ENCODE measurements around the gene KLKB1. TPM values are rescaled to one million over a fixed set of nuclear protein-coding genes. Genes with fewer than 3 reads are reported as not detected.

Gene KLKB1
- total RNA-seq, 1 donor from 2014 or later: not detected

DNA sequence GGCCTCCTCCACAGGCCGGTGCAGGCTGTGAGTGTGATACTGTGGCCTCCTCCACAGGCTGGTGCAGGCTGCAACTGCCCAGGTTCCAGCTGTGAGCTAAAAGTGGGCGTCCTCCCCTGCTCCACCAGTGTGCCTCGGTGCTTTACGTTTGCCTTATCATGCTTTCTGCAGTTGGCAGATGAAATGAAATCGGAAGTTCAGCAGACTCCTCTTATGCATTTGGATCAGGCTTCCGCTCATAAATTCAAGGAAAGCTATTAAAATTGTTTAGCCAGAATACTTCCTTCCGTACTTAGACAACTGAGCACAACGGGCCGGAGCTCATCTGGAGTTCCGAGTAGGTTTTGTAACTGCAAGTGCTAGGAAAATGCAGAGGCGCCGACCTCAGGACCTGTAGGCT is 23.9 kb upstream of the KLKB1 start:
- H3K27me3 Mint-ChIP-seq (ENCODE audit: insufficient read depth): no peaks in the 10 kb centered on the region
- H3K4me1 Mint-ChIP-seq (ENCODE audit: low read depth): peaks cover 6% of the 10 kb centered on the region
- H3K4me3 Mint-ChIP-seq: no peak overlapping the region
- H3K27ac Mint-ChIP-seq: no peak overlapping the region
- intact Hi-C loops (cut with micrococcal nuclease): no loop called here
- no peak for DNase-seq (ENCODE audit: low spot score)
- H3K36me3 Mint-ChIP-seq (ENCODE audit: low read depth): no peaks in the 10 kb centered on the region
- peaks cover 3% of the 10 kb centered on the region for H3K9me3 Mint-ChIP-seq

DNA sequence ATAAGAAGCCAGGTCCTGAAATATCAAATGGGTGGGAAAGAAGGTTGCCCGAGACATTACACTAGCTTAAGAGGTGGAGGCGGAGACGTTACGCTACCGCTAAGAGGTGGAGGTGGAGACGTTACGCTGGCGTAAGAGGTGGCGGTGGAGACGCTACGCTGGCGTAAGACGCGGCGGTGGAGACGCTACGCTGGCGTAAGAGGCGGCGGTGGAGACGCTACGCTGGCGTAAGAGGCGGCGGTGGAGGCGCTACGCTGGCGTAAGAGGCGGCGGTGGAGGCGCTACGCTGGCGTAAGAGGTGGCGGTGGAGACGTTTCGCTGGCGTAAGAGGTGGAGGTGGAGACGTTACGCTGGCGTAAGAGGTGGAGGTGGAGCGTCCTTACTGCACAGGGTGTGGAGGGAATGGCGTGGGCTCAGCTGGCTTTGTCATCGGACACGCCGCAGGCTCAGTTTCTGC is 23.2 kb upstream of the KLKB1 start:
- intact Hi-C loops (cut with micrococcal nuclease): no loop called here
- H3K4me1 Mint-ChIP-seq (ENCODE audit: low read depth): peaks cover 6% of the 10 kb centered on the region
- H3K4me3 Mint-ChIP-seq: no peak overlapping the region
- peaks cover 9% of the 10 kb centered on the region for H3K9me3 Mint-ChIP-seq
- DNase-seq (ENCODE audit: low spot score): no peak
- peaks cover 4% of the 10 kb centered on the region for H3K36me3 Mint-ChIP-seq (ENCODE audit: low read depth)
- no peak overlapping the region for H3K27ac Mint-ChIP-seq
- no peaks in the 10 kb centered on the region for H3K27me3 Mint-ChIP-seq (ENCODE audit: insufficient read depth)

DNA sequence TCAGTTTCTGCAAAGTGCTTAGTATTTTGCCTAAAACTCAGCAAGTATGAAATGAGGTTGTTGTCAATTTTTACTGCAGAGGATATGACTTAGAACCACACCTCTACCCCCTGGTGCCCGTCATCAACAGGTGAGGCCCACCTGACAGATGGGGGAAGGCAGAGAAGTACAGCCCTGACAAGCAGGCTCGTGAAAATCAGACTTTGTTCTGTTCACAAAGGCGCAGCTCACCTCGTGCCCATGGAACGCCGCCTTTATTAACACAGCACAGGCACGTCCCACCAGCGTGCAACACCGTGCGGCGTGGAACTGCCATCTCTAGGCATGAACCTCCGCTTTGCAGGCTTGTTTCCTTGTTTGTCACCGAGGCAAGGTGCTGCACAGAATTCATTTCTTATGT is 22.6 kb upstream of the KLKB1 start:
- H3K9me3 Mint-ChIP-seq: peaks cover 9% of the 10 kb centered on the region
- no peaks in the 10 kb centered on the region for H3K27me3 Mint-ChIP-seq (ENCODE audit: insufficient read depth)
- no peak overlapping the region for H3K4me3 Mint-ChIP-seq
- intact Hi-C loops (cut with micrococcal nuclease): no loop called here
- peaks cover 4% of the 10 kb centered on the region for H3K36me3 Mint-ChIP-seq (ENCODE audit: low read depth)
- no peak overlapping the region for H3K27ac Mint-ChIP-seq
- peaks cover 6% of the 10 kb centered on the region for H3K4me1 Mint-ChIP-seq (ENCODE audit: low read depth)
- no peak for DNase-seq (ENCODE audit: low spot score)

DNA sequence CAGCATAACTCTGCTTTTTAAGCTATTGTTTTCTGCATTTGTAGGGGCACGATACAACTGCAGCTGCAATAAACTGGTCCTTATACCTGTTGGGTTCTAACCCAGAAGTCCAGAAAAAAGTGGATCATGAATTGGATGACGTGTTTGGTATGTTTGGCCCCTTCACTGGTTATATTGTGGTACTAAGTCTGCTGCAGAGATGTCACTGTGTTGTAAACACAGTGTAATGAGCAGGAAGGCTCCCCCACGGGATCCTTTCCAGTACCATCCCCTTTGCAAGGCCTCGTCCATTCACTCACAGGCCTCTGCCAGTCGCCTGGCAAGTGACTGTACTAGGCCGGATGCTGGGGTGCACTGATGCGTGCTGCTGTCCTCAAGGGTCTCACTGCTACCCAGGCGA is 22.2 kb upstream of the KLKB1 start:
- Mint-ChIP-seq H3K4me1 (ENCODE audit: low read depth) (peaks cover 6% of the 10 kb centered on the region), H3K27ac (no peak overlapping the region), H3K27me3 (ENCODE audit: insufficient read depth) (no peaks in the 10 kb centered on the region), H3K4me3 (no peak overlapping the region), H3K9me3 (peaks cover 9% of the 10 kb centered on the region), H3K36me3 (ENCODE audit: low read depth) (peaks cover 6% of the 10 kb centered on the region)
- DNase-seq (ENCODE audit: low spot score): no peak
- intact Hi-C loops (cut with micrococcal nuclease): no loop called here

DNA sequence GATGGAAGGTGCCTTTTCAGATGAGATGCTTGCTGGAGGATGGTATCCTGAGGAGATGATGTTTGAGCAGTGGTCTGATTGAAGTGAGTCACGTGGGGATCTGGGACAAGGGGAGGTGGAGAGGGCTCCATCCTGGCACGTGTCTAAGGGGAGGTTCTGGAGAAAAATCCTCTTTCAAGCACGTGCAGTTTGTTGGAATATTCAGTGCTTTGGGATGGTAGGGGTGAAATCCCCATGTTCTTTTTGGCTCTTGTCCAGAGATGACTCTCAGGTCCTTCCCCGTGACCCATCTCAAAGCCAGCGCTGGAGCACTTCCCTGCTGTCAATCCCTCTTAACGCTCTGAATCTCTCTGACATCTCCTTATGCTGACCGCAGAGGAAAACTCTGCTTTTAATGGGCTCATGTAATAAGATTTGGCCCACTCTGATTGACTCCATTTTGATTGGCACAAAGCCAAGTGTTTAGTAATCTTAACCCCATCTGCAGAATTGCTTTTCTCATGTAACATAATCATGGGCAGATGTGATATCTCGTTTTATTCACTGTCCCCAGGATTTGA is 10.8 kb upstream of the KLKB1 start:
- no peak for DNase-seq (ENCODE audit: low spot score)
- no peaks in the 10 kb centered on the region for H3K36me3 Mint-ChIP-seq (ENCODE audit: low read depth)
- intact Hi-C loops (cut with micrococcal nuclease): no loop called here
- H3K4me3 Mint-ChIP-seq: no peak overlapping the region
- H3K9me3 Mint-ChIP-seq: no peaks in the 10 kb centered on the region
- H3K27ac Mint-ChIP-seq: no peak overlapping the region
- H3K27me3 Mint-ChIP-seq (ENCODE audit: insufficient read depth): no peaks in the 10 kb centered on the region
- no peaks in the 10 kb centered on the region for H3K4me1 Mint-ChIP-seq (ENCODE audit: low read depth)

DNA sequence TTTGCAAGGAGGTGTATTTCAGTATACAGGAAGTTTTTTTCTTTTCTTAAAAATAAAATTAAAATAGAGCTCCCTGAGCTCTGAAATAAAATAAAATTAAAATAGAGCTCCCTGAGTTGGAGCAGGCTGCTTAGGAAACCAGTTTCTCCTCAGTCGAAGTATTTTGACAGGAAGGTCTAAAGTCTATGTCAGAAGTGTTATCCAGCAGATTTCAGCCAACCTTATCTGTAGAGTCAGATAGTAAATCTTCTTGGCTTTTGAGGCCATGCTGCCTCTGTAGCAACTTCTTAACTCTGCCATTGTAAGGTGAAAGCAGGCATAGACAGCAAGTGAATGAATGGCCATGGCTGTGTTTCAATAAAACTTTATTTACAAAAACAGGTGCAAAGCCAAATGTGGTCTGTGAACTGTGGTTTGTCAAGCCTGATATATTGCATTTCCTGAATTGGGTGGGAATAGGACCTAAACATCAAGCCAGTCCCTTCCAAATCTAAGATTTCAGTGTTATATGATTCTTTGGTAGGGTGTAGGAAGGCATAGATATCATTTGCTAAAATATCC is 9.5 kb upstream of the KLKB1 start:
- no peaks in the 10 kb centered on the region for H3K4me1 Mint-ChIP-seq (ENCODE audit: low read depth)
- no peak overlapping the region for H3K4me3 Mint-ChIP-seq
- intact Hi-C loops (cut with micrococcal nuclease): no loop called here
- H3K27me3 Mint-ChIP-seq (ENCODE audit: insufficient read depth): no peaks in the 10 kb centered on the region
- H3K36me3 Mint-ChIP-seq (ENCODE audit: low read depth): no peaks in the 10 kb centered on the region
- no peak overlapping the region for H3K27ac Mint-ChIP-seq
- DNase-seq (ENCODE audit: low spot score): no peak
- H3K9me3 Mint-ChIP-seq: no peaks in the 10 kb centered on the region

DNA sequence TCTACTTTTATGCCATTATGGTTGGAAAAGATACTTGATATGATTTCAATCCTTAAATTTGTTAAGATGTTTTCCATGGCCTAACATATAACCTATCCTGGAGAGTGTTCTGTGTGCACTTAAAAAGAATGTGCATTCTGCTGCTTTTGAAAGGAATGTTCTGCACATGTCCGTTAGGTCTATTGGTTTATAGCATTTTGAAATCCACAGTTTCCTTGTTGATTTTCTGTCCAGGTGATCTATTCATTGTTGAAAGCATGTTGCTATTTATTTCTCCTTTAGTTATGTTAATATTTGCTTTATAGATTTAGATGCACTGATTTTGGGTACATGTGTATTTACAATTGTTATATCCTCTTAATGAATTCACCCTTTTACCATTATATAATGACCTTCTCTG is 5.7 kb upstream of the KLKB1 start:
- H3K36me3 Mint-ChIP-seq (ENCODE audit: low read depth): no peaks in the 10 kb centered on the region
- no peaks in the 10 kb centered on the region for H3K27me3 Mint-ChIP-seq (ENCODE audit: insufficient read depth)
- no peak overlapping the region for H3K27ac Mint-ChIP-seq
- H3K4me3 Mint-ChIP-seq: no peak overlapping the region
- intact Hi-C loops (cut with micrococcal nuclease): no loop called here
- no peaks in the 10 kb centered on the region for H3K4me1 Mint-ChIP-seq (ENCODE audit: low read depth)
- DNase-seq (ENCODE audit: low spot score): no peak
- H3K9me3 Mint-ChIP-seq: peaks cover 12% of the 10 kb centered on the region

DNA sequence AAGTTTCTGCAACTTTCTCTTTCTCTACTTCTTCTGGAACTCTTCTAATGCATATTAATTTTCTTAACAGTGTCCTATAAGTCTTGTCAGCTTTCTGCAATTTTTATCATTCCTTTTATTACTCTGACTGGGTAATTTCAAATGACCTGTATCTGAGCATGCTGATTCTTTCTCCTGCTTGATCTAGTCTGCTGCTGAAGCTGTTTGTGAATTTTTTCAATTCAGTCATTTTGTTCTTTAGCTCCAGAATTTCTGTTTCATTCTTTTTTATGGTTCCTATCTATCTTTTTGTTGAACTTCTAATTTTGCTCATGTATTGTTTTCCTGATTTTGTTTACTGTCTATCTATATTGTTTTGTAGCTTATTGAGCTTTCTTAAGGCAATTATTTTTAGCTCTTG is 1.5 kb upstream of the KLKB1 start:
- H3K4me1 Mint-ChIP-seq (ENCODE audit: low read depth): no peaks in the 10 kb centered on the region
- no peak overlapping the region for H3K27ac Mint-ChIP-seq
- DNase-seq (ENCODE audit: low spot score): no peak

DNA sequence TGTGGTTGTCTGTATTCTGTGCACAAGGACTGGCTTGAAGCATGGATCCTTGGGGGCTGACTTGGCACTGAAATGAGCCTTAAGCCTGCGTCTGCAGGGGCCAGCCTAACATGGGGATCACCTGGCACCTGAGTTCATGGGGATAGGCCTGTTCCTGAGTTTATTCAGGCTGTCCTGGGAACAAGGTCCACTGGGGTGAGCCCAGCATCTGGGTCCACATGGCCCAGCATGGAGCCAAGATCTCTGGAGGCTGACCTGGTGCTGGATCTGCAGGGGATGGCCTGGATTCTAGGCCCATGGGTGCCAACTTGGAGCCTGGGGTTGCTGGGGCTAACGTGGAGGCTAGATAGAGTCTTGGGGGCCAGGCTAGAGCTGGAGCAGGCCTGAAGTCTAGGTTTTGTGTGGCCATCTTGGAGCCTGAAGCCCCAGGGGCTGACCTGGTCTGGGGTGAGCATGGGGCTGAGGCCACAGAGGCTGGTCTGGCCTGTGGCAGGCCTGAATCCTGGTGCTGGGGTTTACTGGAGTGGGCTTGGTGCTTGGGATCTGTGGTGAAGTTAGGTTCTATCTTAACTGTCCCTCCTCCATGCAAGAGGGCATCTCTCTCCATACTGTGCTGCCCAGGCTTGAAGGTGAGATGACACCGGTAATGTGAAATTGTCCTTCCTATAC is 652 bp upstream of the KLKB1 start:
- Mint-ChIP-seq H3K4me1 (ENCODE audit: low read depth) (no peaks in the 10 kb centered on the region), H3K36me3 (ENCODE audit: low read depth) (peaks cover 3% of the 10 kb centered on the region), H3K27me3 (ENCODE audit: insufficient read depth) (peaks cover 2% of the 10 kb centered on the region), H3K4me3 (no peak overlapping the region), H3K9me3 (peaks cover 16% of the 10 kb centered on the region), H3K27ac (no peak overlapping the region)
- intact Hi-C loops (cut with micrococcal nuclease): no loop called here
- no peak for DNase-seq (ENCODE audit: low spot score)

More for the DNA sequence above, 1.5 kb upstream of the KLKB1 start:
- Mint-ChIP-seq H3K9me3 (peaks cover 16% of the 10 kb centered on the region), H3K27me3 (ENCODE audit: insufficient read depth) (peaks cover 2% of the 10 kb centered on the region), H3K4me3 (no peak overlapping the region), H3K36me3 (ENCODE audit: low read depth) (peaks cover 3% of the 10 kb centered on the region)
- intact Hi-C loops (cut with micrococcal nuclease): no loop called here

DNA sequence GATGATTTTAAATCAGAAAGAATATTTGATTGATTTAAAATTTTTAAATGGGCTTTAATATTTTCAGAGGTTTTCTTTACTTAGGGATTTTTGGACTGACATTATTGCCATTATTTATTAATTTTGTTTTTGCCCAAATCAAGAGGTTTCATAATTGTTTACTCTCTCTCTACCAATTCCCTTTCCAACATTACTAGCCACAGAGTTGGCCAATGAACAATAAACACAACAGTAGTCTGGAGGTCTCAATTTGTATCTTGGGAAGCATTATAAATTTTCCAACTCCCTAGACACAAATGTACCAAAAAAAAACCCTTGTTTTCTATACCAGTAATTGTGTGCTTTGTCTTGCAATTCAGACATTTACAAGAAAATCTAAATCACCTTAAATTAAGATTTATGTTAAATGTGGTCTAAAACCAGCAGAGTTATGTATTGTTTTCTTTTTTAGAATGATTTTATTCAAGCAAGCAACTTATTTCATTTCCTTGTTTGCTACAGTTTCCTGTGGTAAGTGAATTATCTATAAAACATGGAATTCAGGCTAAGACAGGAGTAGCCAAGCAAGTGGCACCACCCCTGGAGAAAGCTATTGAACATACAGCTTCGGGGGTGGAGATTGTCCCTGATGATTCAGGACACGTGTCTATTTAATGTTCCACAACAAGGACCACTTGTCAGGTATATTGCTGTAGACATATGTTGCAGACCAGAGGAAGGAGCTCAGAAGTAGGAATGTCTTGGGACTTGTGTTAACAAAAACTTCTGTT is 622 bp downstream of the KLKB1 start:
- DNase-seq (ENCODE audit: low spot score): no peak
- intact Hi-C loops (cut with micrococcal nuclease): no loop called here
- H3K27ac Mint-ChIP-seq: no peak overlapping the region
- H3K9me3 Mint-ChIP-seq: peaks cover 15% of the 10 kb centered on the region
- no peaks in the 10 kb centered on the region for H3K4me1 Mint-ChIP-seq (ENCODE audit: low read depth)
- H3K36me3 Mint-ChIP-seq (ENCODE audit: low read depth): peaks cover 3% of the 10 kb centered on the region
- peaks cover 2% of the 10 kb centered on the region for H3K27me3 Mint-ChIP-seq (ENCODE audit: insufficient read depth)
- H3K4me3 Mint-ChIP-seq: no peak overlapping the region

DNA sequence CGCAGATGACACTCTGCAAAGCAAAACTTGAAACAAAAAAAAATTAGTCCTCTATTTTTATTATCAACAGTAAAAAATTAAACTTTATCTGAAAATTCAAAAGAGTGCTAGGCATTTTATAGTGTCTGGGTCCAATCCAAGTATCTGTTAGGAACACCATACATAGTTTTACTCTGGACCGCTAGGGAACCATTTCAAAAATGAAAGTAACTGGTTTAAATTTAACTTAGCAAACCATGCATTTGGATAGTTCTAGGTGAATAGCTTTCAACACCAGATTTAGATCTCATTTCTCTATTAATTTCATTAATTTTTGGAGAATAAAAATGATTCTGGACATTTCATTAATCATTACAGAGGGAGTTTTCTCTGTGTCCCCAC is 1.2 kb downstream of the KLKB1 start:
- Mint-ChIP-seq H3K36me3 (ENCODE audit: low read depth) (peaks cover 3% of the 10 kb centered on the region), H3K9me3 (peaks cover 10% of the 10 kb centered on the region), H3K4me1 (ENCODE audit: low read depth) (no peaks in the 10 kb centered on the region), H3K27ac (no peak overlapping the region), H3K27me3 (ENCODE audit: insufficient read depth) (peaks cover 2% of the 10 kb centered on the region), H3K4me3 (no peak overlapping the region)
- DNase-seq (ENCODE audit: low spot score): no peak
- intact Hi-C loops (cut with micrococcal nuclease): no loop called here

DNA sequence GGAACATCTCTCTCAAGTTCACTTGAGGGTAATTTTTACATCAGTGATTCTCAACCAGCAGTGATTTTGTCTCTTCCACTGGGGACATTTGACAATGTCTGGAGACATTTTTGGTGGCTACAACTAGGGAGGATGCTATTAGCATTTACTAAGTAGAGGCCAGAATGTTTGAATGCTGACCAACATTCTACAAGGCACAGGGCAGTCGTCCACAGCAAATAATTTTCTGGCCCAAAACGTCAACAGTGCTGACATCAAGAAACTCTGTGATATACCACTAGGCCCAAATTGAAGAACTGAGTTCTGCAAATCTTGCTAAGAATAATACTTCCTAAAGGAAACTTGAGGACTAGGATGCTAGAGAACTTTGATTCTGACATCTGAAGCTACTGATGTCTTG is 7.1 kb downstream of the KLKB1 start:
- DNase-seq (ENCODE audit: low spot score): no peak
- H3K27ac Mint-ChIP-seq: no peak overlapping the region
- intact Hi-C loops (cut with micrococcal nuclease): no loop called here
- H3K4me3 Mint-ChIP-seq: no peak overlapping the region
- H3K4me1 Mint-ChIP-seq (ENCODE audit: low read depth): no peaks in the 10 kb centered on the region
- H3K36me3 Mint-ChIP-seq (ENCODE audit: low read depth): no peaks in the 10 kb centered on the region
- H3K9me3 Mint-ChIP-seq: no peaks in the 10 kb centered on the region
- H3K27me3 Mint-ChIP-seq (ENCODE audit: insufficient read depth): peaks cover 1% of the 10 kb centered on the region

DNA sequence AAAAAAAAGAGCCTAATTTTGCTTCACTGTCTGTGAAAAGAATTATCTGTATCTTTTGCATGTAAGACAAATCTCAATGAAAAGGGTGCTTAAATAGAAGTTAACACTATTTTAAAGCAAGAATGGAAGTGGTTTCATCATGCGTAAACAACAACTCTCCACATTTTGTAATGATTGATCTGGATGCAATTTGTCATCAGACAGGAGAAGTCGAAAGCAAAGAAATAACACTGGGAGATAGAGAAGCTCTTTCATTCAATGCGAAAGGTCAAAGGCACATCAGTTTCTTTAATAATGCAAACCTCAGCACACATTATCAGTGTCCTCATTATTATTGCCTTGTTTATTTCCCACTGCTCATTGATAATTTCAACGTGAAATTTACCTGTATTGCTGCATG is 8.8 kb downstream of the KLKB1 start:
- intact Hi-C loops (cut with micrococcal nuclease): no loop called here
- Mint-ChIP-seq H3K4me3 (no peak overlapping the region), H3K9me3 (no peaks in the 10 kb centered on the region)

More for the DNA sequence above, 8.8 kb downstream of the KLKB1 start:
- no peak for DNase-seq (ENCODE audit: low spot score)
- Mint-ChIP-seq H3K27ac (no peak overlapping the region), H3K4me1 (ENCODE audit: low read depth) (no peaks in the 10 kb centered on the region), H3K36me3 (ENCODE audit: low read depth) (no peaks in the 10 kb centered on the region), H3K27me3 (ENCODE audit: insufficient read depth) (peaks cover 1% of the 10 kb centered on the region)
